HEK293 (cell line): ENCODE results near the gene BRWD1.

Experiments
- BCL11A ChIP-seq: fragments of 450-650 bp; formaldehyde crosslinking; IDR thresholded peaks from 2 replicates; pipeline ENCODE4 v1.5.1; 2016; ENCODE audit warnings: low read depth, missing biosample characterization, missing genetic modification characterization
- EGR2 ChIP-seq: fragments of 450-650 bp; formaldehyde crosslinking; IDR thresholded peaks from 2 replicates; pipeline ENCODE4 v1.5.1; 2016; ENCODE audit warnings: low read depth, missing biosample characterization, missing genetic modification characterization
- GFI1B ChIP-seq: fragments of 450-650 bp; formaldehyde crosslinking; IDR thresholded peaks from 2 replicates; pipeline ENCODE4 v1.5.1; 2016; ENCODE audit warnings: missing biosample characterization, missing genetic modification characterization
- GLI2 ChIP-seq: fragments of 450-650 bp; formaldehyde crosslinking; IDR thresholded peaks from 2 replicates; pipeline ENCODE4; 2017; ENCODE audit warnings: missing biosample characterization, missing genetic modification characterization, low read depth, borderline replicate concordance
- GLIS1 ChIP-seq: fragments of 450-650 bp; formaldehyde crosslinking; IDR thresholded peaks from 2 replicates; pipeline ENCODE4 v1.5.1; 2016; ENCODE audit warnings: missing biosample characterization, missing genetic modification characterization
- KLF16 ChIP-seq: fragments of 450-650 bp; formaldehyde crosslinking; IDR thresholded peaks from 2 replicates; pipeline ENCODE4 v1.5.1; 2017; ENCODE audit warnings: missing biosample characterization, missing genetic modification characterization
- PATZ1 ChIP-seq: fragments of 450-650 bp; formaldehyde crosslinking; IDR thresholded peaks from 2 replicates; pipeline ENCODE4 v1.5.1; 2016; ENCODE audit warnings: missing biosample characterization, missing genetic modification characterization
- TCF7L2 ChIP-seq: IDR thresholded peaks from 2 replicates; pipeline ENCODE4 v1.6.1; 2011; ENCODE audit warnings: low read depth, mild to moderate bottlenecking, inconsistent platforms, low read length, moderate library complexity, borderline replicate concordance
- ZBTB44 ChIP-seq: fragments of 450-650 bp; IDR thresholded peaks from 2 replicates; pipeline ENCODE4 v1.5.1; 2018; ENCODE audit warnings: missing biosample characterization, mild to moderate bottlenecking, missing genetic modification characterization
- ZNF132 ChIP-seq: fragments of 450-650 bp; formaldehyde crosslinking; IDR thresholded peaks from 2 replicates; pipeline ENCODE4 v1.5.1; 2017; ENCODE audit warnings: missing biosample characterization, missing genetic modification characterization, borderline replicate concordance
- ZNF138 ChIP-seq: fragments of 450-650 bp; formaldehyde crosslinking; IDR thresholded peaks from 2 replicates; pipeline ENCODE4 v1.5.1; 2016; ENCODE audit warnings: missing biosample characterization, missing genetic modification characterization, borderline replicate concordance
- ZNF157 ChIP-seq: fragments of 450-650 bp; formaldehyde crosslinking; IDR thresholded peaks from 2 replicates; pipeline ENCODE4 v1.5.1; 2016; ENCODE audit warnings: missing biosample characterization, missing genetic modification characterization
- ZNF202 ChIP-seq: fragments of 450-650 bp; formaldehyde crosslinking; IDR thresholded peaks from 2 replicates; pipeline ENCODE4 v1.5.1; 2016; ENCODE audit warnings: missing biosample characterization, missing genetic modification characterization, borderline replicate concordance
- ZNF24 ChIP-seq: fragments of 450-650 bp; formaldehyde crosslinking; IDR thresholded peaks from 2 replicates; pipeline ENCODE4 v1.5.1; 2016; ENCODE audit warnings: missing biosample characterization, missing genetic modification characterization
- ZNF248 ChIP-seq: fragments of 450-650 bp; formaldehyde crosslinking; IDR thresholded peaks from 2 replicates; pipeline ENCODE4 v1.5.1; 2017; ENCODE audit warnings: missing biosample characterization, missing genetic modification characterization
- ZNF37A ChIP-seq: fragments of 450-650 bp; IDR thresholded peaks from 2 replicates; pipeline ENCODE4 v1.5.1; 2018; ENCODE audit warnings: missing biosample characterization, missing genetic modification characterization
- ZNF416 ChIP-seq: fragments of 450-650 bp; formaldehyde crosslinking; IDR thresholded peaks from 2 replicates; pipeline ENCODE4 v1.5.1; 2016; ENCODE audit warnings: missing biosample characterization, missing genetic modification characterization
- ZNF473 ChIP-seq: fragments of 450-650 bp; formaldehyde crosslinking; IDR thresholded peaks from 2 replicates; pipeline ENCODE4 v1.5.1; 2017; ENCODE audit warnings: missing biosample characterization, missing genetic modification characterization
- ZNF48 ChIP-seq: fragments of 450-650 bp; formaldehyde crosslinking; IDR thresholded peaks from 2 replicates; pipeline ENCODE4 v1.5.1; 2016; ENCODE audit warnings: missing biosample characterization, missing genetic modification characterization
- ZNF571 ChIP-seq: fragments of 450-650 bp; formaldehyde crosslinking; IDR thresholded peaks from 2 replicates; pipeline ENCODE4 v1.5.0; 2017; ENCODE audit warnings: missing biosample characterization, missing genetic modification characterization
- ZNF580 ChIP-seq: fragments of 450-650 bp; formaldehyde crosslinking; IDR thresholded peaks from 2 replicates; pipeline ENCODE4 v1.5.1; 2016; ENCODE audit warnings: missing biosample characterization, missing genetic modification characterization
- ZNF701 ChIP-seq: fragments of 450-650 bp; formaldehyde crosslinking; IDR thresholded peaks from 2 replicates; pipeline ENCODE4 v1.5.1; 2016; ENCODE audit warnings: missing biosample characterization, missing genetic modification characterization
- ZNF707 ChIP-seq: fragments of 450-650 bp; formaldehyde crosslinking; IDR thresholded peaks from 2 replicates; pipeline ENCODE4 v1.5.1; 2016; ENCODE audit warnings: missing biosample characterization, missing genetic modification characterization
- ZNF747 ChIP-seq: fragments of 450-650 bp; formaldehyde crosslinking; IDR thresholded peaks from 2 replicates; pipeline ENCODE4 v1.5.1; 2016; ENCODE audit warnings: missing biosample characterization, missing genetic modification characterization
- ZNF791 ChIP-seq: fragments of 450-650 bp; formaldehyde crosslinking; IDR thresholded peaks from 2 replicates; pipeline ENCODE4 v1.5.1; 2016; ENCODE audit warnings: missing biosample characterization, missing genetic modification characterization
- ZSCAN18 ChIP-seq: fragments of 450-650 bp; formaldehyde crosslinking; IDR thresholded peaks from 2 replicates; pipeline ENCODE4 v1.5.1; 2016; ENCODE audit warnings: missing biosample characterization, missing genetic modification characterization
- ZSCAN30 ChIP-seq: fragments of 450-650 bp; IDR thresholded peaks from 2 replicates; pipeline ENCODE4 v1.5.1; 2018; ENCODE audit warnings: missing biosample characterization, mild to moderate bottlenecking, missing genetic modification characterization, moderate library complexity
- TF ChIP-seq, protein P1 (sequence below): fragments of 450-650 bp; formaldehyde crosslinking; IDR thresholded peaks from 2 replicates; pipeline ENCODE4 v1.5.1; 2016; ENCODE audit warnings: missing biosample characterization, missing genetic modification characterization
- TF ChIP-seq, protein P2 (sequence below): fragments of 450-650 bp; formaldehyde crosslinking; conservative IDR thresholded peaks from 2 replicates; pipeline ENCODE4 v1.5.1; 2016; ENCODE audit warnings: low read depth, missing biosample characterization, missing genetic modification characterization

BRWD1 gene

DNA sequence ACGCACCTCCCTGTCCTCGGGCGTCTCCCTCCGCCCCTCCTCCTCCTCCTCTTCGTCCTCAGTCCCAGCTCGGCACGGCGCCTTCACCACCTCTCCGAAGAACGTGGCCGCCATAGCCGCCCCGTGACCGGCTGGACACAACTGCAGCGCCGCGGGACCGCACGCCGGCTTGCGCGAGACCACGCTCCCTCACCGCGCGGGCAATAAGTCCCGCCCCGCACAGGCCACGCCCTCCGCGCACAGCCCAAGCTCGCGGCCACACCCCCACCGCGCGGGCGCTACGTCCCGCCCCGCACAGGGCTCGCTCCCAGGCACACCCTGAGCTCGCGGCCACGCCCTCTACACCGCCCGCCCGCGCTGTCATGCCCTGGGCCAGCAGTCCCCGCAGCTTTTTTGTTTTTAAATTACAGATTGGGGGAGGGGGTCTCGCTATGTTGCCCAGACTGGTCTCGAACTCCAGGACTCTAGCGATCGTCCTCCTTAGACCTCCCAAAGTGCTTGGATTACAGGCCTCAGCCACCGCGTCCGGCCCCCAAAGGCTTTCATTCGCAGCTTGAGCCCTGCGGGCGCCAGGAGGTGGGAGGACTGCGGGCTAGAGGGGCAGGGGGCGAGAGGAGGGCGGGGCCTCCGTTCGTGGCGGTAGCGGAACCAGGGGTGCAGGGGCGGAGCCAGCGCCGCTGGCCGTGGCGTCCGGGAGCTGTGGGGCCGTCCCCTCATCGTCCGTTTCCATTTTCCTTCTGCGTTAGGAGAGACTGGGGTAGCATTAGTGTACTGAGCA lies 130.0 kb downstream of the BRWD1 start, which contains the start of gene PSMG1 (continued):
- no peak for TF ChIP-seq ZNF416
- no peak for TF ChIP-seq ZNF157 (tag by site-specific recombination)
- TF ChIP-seq GLI2 (tag by site-specific recombination), result no peak
- no peak for TF ChIP-seq ZNF473 (tag by site-specific recombination)
- no peak for TF ChIP-seq ZNF707
- peak; percentile 80 for TF ChIP-seq EGR2 (tag by site-specific recombination)
- no peak for TF ChIP-seq ZNF791
- peak; percentile 97 for TF ChIP-seq KLF16 (tag by site-specific recombination)
- TF ChIP-seq ZNF202 (tag by site-specific recombination), result no peak; the same call in 1 of the 2 replicates
- TF ChIP-seq GLIS1 (tag by site-specific recombination), result peak; percentile 94
- TF ChIP-seq PATZ1 (tag by site-specific recombination), result peak; percentile 95
- TF ChIP-seq GFI1B (tag by site-specific recombination), result no peak
- TF ChIP-seq ZNF580 (tag by site-specific recombination), result no peak
- 0 out of 2 replicates have a peak, but pooled peaks have one; percentile 11 for TF ChIP-seq ZSCAN30 (tag by site-specific recombination)
- TF ChIP-seq ZBTB44 (tag by site-specific recombination), result 0 out of 2 replicates have a peak, but pooled peaks have one; percentile 23
- no peak for TF ChIP-seq ZNF37A (tag by site-specific recombination)
- no peak for TF ChIP-seq TCF7L2
- no peak for TF ChIP-seq ZSCAN18 (tag by site-specific recombination)
- TF ChIP-seq, protein P1, sequence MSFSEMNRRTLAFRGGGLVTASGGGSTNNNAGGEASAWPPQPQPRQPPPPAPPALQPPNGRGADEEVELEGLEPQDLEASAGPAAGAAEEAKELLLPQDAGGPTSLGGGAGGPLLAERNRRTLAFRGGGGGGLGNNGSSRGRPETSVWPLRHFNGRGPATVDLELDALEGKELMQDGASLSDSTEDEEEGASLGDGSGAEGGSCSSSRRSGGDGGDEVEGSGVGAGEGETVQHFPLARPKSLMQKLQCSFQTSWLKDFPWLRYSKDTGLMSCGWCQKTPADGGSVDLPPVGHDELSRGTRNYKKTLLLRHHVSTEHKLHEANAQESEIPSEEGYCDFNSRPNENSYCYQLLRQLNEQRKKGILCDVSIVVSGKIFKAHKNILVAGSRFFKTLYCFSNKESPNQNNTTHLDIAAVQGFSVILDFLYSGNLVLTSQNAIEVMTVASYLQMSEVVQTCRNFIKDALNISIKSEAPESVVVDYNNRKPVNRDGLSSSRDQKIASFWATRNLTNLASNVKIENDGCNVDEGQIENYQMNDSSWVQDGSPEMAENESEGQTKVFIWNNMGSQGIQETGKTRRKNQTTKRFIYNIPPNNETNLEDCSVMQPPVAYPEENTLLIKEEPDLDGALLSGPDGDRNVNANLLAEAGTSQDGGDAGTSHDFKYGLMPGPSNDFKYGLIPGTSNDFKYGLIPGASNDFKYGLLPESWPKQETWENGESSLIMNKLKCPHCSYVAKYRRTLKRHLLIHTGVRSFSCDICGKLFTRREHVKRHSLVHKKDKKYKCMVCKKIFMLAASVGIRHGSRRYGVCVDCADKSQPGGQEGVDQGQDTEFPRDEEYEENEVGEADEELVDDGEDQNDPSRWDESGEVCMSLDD (tag by site-specific recombination), result peak; percentile 92
- TF ChIP-seq, protein P2, sequence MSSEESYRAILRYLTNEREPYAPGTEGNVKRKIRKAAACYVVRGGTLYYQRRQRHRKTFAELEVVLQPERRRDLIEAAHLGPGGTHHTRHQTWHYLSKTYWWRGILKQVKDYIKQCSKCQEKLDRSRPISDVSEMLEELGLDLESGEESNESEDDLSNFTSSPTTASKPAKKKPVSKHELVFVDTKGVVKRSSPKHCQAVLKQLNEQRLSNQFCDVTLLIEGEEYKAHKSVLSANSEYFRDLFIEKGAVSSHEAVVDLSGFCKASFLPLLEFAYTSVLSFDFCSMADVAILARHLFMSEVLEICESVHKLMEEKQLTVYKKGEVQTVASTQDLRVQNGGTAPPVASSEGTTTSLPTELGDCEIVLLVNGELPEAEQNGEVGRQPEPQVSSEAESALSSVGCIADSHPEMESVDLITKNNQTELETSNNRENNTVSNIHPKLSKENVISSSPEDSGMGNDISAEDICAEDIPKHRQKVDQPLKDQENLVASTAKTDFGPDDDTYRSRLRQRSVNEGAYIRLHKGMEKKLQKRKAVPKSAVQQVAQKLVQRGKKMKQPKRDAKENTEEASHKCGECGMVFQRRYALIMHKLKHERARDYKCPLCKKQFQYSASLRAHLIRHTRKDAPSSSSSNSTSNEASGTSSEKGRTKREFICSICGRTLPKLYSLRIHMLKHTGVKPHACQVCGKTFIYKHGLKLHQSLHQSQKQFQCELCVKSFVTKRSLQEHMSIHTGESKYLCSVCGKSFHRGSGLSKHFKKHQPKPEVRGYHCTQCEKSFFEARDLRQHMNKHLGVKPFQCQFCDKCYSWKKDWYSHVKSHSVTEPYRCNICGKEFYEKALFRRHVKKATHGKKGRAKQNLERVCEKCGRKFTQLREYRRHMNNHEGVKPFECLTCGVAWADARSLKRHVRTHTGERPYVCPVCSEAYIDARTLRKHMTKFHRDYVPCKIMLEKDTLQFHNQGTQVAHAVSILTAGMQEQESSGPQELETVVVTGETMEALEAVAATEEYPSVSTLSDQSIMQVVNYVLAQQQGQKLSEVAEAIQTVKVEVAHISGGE (tag by site-specific recombination), result peak; percentile 41
- peak; percentile 47; the same call in 1 of the 2 replicates for TF ChIP-seq BCL11A
- TF ChIP-seq ZNF571 (tag by site-specific recombination), result no peak
- no peak for TF ChIP-seq ZNF248 (tag by site-specific recombination)
- no peak for TF ChIP-seq ZNF747
- TF ChIP-seq ZNF138, result no peak
- TF ChIP-seq ZNF24 (tag by site-specific recombination), result 0 out of 2 replicates have a peak, but pooled peaks have one; percentile 59
- TF ChIP-seq ZNF48 (tag by site-specific recombination), result no peak
- TF ChIP-seq ZNF132 (tag by site-specific recombination), result no peak
- no peak for TF ChIP-seq ZNF701 (tag by site-specific recombination)
